OCI-LY7 (cell line): Measurements from ENCODE around the gene TMEM219.

ENCODE experiments used
- EZH2phosphoT487 ChIP-seq: fragments of 200-600 bp; sonication (generic); IDR thresholded peaks from 2 replicates; pipeline ENCODE4 v1.6.1; 2018; ENCODE audit warnings: low read depth, borderline replicate concordance, mild to moderate bottlenecking, mixed run types, antibody characterized with exemption, low read length, moderate library complexity, mixed read lengths
- TF ChIP-seq, protein P1 (sequence below): fragments of 200-600 bp; sonication (generic); conservative IDR thresholded peaks from 2 replicates; pipeline ENCODE4 v1.5.1; 2014; ENCODE audit warnings: mild to moderate bottlenecking, antibody characterized with exemption, low read length, moderate library complexity, mixed read lengths

DNA sequence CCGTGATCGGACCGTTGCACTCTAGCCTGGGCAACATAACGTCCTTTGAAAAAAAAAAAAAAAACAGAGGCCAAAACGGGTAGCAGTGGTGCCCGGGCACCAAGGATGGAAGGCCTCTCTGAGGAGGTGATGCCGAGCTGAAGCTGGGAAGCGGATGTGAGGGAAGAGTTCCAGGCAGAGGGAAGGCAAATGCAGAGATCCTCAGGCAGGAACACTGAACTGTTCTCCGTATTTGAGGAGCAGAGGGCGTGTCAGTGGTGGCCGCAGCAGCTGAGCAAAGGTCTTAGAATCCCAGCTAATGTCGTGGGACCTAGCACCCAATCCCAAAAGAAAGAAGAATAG, 35.2 kb upstream of the TMEM219 start:
- TF ChIP-seq, protein P1, sequence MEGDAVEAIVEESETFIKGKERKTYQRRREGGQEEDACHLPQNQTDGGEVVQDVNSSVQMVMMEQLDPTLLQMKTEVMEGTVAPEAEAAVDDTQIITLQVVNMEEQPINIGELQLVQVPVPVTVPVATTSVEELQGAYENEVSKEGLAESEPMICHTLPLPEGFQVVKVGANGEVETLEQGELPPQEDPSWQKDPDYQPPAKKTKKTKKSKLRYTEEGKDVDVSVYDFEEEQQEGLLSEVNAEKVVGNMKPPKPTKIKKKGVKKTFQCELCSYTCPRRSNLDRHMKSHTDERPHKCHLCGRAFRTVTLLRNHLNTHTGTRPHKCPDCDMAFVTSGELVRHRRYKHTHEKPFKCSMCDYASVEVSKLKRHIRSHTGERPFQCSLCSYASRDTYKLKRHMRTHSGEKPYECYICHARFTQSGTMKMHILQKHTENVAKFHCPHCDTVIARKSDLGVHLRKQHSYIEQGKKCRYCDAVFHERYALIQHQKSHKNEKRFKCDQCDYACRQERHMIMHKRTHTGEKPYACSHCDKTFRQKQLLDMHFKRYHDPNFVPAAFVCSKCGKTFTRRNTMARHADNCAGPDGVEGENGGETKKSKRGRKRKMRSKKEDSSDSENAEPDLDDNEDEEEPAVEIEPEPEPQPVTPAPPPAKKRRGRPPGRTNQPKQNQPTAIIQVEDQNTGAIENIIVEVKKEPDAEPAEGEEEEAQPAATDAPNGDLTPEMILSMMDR, result no peak
- no peak for TF ChIP-seq EZH2phosphoT487
